ENCODE data around the gene CFAP299.

CFAP299 gene

GRCh38 chr4:80608281-80608980 is 272.9 kb downstream of the CFAP299 start:
- no peak overlapping the region for H2AFZ ChIP-seq (ENCODE audit: low read depth, low read length)

GRCh38 chr4:80610199-80610598 is 274.7 kb downstream of the CFAP299 start:
- Histone ChIP-seq H4K20me1 (ENCODE audit: insufficient read depth, low read length) (no peaks in the 10 kb centered on the region), H3K79me2 (ENCODE audit: low read length) (no peaks in the 10 kb centered on the region), H2AFZ (ENCODE audit: low read depth, low read length) (no peak overlapping the region), H3K4me2 (ENCODE audit: low read length) (peak overlapping the region; percentile 24), H3K27me3 (ENCODE audit: low read depth, low read length) (no peaks in the 10 kb centered on the region), H3K9me3 (ENCODE audit: insufficient read depth, low read length) (peaks cover 15% of the 10 kb centered on the region; the same call in 1 of the 2 replicates), H3K4me3 (ENCODE audit: low read length) (no peak overlapping the region), H3K9ac (ENCODE audit: low read length) (no peak overlapping the region), H3K4me1 (ENCODE audit: low read length) (peaks cover 24% of the 10 kb centered on the region), H3K36me3 (replicated peaks; ENCODE audit: low read depth, low read length) (no peaks in the 10 kb centered on the region), H3K27ac (ENCODE audit: low read length) (no peak overlapping the region)
- TF ChIP-seq CTCF (IDR thresholded peaks at IDR 0.05; ENCODE audit: low read depth, low read length) (no peak), EZH2phosphoT487 (IDR thresholded peaks at IDR 0.05; ENCODE audit: low read depth) (no peak)

More at GRCh38 chr4:80608281-80608980, 272.9 kb downstream of the CFAP299 start:
- Histone ChIP-seq H3K27me3 (ENCODE audit: low read depth, low read length) (no peaks in the 10 kb centered on the region), H3K27ac (ENCODE audit: low read length) (no peak overlapping the region), H3K79me2 (ENCODE audit: low read length) (no peaks in the 10 kb centered on the region), H3K36me3 (replicated peaks; ENCODE audit: low read depth, low read length) (no peaks in the 10 kb centered on the region), H3K4me1 (ENCODE audit: low read length) (peaks cover 24% of the 10 kb centered on the region), H3K9me3 (ENCODE audit: insufficient read depth, low read length) (peaks cover 12% of the 10 kb centered on the region; the same call in 1 of the 2 replicates), H3K4me2 (ENCODE audit: low read length) (no peak overlapping the region), H3K9ac (ENCODE audit: low read length) (no peak overlapping the region), H3K4me3 (ENCODE audit: low read length) (no peak overlapping the region), H4K20me1 (ENCODE audit: insufficient read depth, low read length) (no peaks in the 10 kb centered on the region)
- no peak for TF ChIP-seq CTCF (IDR thresholded peaks at IDR 0.05; ENCODE audit: low read depth, low read length)
- TF ChIP-seq EZH2phosphoT487 (IDR thresholded peaks at IDR 0.05; ENCODE audit: low read depth), result no peak

GRCh38 chr4:80610845-80611677 is 275.5 kb downstream of the CFAP299 start:
- no peak overlapping the region for H3K9ac ChIP-seq (ENCODE audit: low read length)

More at GRCh38 chr4:80610845-80611677, 275.5 kb downstream of the CFAP299 start:
- H3K79me2 ChIP-seq (ENCODE audit: low read length), result no peaks in the 10 kb centered on the region
- H3K4me1 ChIP-seq (ENCODE audit: low read length), result peaks cover 24% of the 10 kb centered on the region
- no peaks in the 10 kb centered on the region for H4K20me1 ChIP-seq (ENCODE audit: insufficient read depth, low read length)
- peaks cover 15% of the 10 kb centered on the region; the same call in 1 of the 2 replicates for H3K9me3 ChIP-seq (ENCODE audit: insufficient read depth, low read length)
- H3K4me3 ChIP-seq (ENCODE audit: low read length), result no peak overlapping the region
- peak overlapping the region; percentile 24 for H3K4me2 ChIP-seq (ENCODE audit: low read length)
- TF ChIP-seq CTCF (IDR thresholded peaks at IDR 0.05; ENCODE audit: low read depth, low read length), result no peak
- no peak for TF ChIP-seq EZH2phosphoT487 (IDR thresholded peaks at IDR 0.05; ENCODE audit: low read depth)
- no peaks in the 10 kb centered on the region for H3K27me3 ChIP-seq (ENCODE audit: low read depth, low read length)
- no peak overlapping the region for H3K27ac ChIP-seq (ENCODE audit: low read length)
- no peak overlapping the region for H2AFZ ChIP-seq (ENCODE audit: low read depth, low read length)
- H3K36me3 ChIP-seq (replicated peaks; ENCODE audit: low read depth, low read length), result no peaks in the 10 kb centered on the region

Measured in OCI-LY3 (cell line).